H4 (cell line): ENCODE measurements around the gene BCL2L1. TPM values are rescaled to one million over a fixed set of nuclear protein-coding genes. Genes with fewer than 3 reads are reported as not detected.

Experiments
- DNase-seq: peaks from one replicate; pipeline ENCODE4 v3.0.0-alpha.2; 2015; ENCODE audit warnings: low spot score
- total RNA-seq: library from RNA; depleted of rRNA; stranded (reverse); fragments of >200 nt; shearing (Covaris generic); gene quantifications from 2 replicates; pipeline ENCODE4 v1.2.3, GENCODE V29; 2014

The BCL2L1 gene
- total RNA-seq, 1 experiment from 2014 or later: 42.6 TPM

GRCh38 chr20:31723319-31724078 lies 831 bp upstream of the BCL2L1 start:
- DNase-seq: peak; percentile 97

DNA sequence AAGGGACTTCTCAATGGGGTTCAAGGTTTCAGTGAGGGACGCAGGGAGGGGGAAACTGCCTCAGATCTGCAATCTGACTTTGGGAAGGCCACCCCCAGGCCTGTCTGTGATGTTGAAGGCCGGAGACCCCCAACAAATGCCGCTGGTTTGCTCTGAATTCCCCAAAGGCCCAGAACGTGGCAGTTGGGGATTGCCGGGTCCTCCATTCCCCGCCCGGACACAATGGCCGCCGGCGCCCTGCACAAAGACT lies 326 bp upstream of the BCL2L1 start:
- no peak for DNase-seq

DNA sequence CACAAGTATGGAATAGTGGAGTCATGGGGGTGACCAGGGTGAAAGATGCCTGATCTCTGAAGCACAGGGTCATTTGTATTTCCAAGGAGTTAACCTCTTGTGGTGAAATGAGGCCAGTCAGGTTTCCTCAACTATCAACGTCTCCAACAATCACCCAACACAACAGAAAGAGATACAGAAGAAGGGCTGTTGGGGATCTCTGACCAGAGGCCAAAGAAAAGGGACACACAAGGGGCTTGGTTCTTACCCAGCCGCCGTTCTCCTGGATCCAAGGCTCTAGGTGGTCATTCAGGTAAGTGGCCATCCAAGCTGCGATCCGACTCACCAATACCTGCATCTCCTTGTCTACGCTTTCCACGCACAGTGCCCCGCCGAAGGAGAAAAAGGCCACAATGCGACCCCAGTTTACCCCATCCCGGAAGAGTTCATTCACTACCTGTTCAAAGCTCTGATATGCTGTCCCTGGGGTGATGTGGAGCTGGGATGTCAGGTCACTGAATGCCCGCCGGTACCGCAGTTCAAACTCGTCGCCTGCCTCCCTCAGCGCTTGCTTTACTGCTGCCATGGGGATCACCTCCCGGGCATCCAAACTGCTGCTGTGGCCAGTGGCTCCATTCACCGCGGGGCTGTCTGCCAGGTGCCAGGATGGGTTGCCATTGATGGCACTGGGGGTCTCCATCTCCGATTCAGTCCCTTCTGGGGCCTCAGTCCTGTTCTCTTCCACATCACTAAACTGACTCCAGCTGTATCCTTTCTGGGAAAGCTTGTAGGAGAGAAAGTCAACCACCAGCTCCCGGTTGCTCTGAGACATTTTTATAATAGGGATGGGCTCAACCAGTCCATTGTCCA lies 1.0 kb downstream of the BCL2L1 start:
- no peak for DNase-seq

GRCh38 chr20:31720486-31721407 lies 1.9 kb downstream of the BCL2L1 start:
- DNase-seq: no peak

GRCh38 chr20:31719644-31720485 lies 2.8 kb downstream of the BCL2L1 start:
- no peak for DNase-seq

DNA sequence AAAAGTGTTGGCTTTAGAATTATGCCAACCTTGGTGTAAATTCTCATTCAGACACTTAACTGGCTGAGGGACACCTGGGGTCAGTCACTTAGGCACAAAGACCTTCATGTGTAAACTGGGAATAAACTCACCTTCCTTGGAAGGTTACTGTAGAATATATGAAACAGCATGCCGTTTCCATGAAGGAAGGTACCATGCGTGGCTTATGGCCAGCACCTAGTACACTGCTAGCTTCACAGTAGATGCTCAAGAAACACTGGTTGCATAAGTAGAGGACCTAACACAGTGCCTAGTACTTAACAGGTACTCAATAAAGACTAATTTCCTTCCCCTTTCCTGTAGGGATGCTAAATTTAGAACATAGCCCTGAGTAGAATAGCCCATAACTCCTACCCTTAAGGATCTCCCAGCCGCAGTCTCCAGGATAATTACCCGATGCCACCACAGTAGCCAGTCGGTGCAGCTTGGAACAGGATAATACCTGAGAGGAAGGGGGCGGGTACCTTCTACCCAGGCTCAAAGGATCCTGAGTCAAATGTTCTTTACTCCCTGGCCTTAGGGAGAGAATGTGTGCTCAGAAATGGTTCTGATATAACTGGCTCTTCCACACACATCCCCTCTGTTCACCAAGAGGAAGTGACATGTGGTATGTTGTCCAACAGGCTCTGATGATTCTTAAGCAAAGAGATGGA lies 3.6 kb downstream of the BCL2L1 start:
- no peak for DNase-seq

DNA sequence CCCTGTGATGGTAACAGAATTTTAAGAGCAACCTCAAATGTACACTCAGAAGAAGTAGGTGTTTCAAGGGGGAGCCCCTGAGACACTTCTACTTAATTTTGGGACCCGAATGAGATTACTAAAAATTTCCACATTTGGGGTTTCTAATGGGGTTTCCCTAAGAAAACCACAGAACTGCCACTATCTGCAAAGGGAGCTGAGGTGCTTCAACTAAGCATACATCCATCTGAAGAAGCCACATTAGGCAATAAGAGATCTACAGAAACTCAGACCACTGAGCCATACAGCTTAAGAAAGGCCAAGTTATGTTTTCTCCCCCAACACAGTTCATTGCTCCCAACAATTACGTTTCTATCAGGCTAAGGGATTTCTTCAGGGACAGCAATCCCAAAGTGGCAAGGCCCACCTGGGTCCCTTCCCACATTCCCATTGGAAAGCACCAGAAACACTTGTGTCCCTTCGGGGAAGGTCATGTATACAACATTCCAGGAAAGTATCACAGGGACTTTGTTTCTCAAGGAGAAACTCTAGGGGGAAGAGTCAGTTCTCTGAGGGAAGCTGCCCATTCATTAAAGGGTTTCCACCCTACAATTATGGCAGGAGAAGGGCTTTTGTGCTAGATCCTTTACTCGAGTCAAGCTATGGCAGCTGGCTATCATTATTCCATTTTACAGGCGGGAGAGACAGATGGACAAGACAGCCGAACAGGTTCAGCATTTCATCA lies 5.0 kb downstream of the BCL2L1 start:
- no peak for DNase-seq

GRCh38 chr20:31716818-31717477 lies 5.7 kb downstream of the BCL2L1 start:
- DNase-seq: no peak

GRCh38 chr20:31716351-31716750 lies 6.3 kb downstream of the BCL2L1 start:
- DNase-seq: no peak

DNA sequence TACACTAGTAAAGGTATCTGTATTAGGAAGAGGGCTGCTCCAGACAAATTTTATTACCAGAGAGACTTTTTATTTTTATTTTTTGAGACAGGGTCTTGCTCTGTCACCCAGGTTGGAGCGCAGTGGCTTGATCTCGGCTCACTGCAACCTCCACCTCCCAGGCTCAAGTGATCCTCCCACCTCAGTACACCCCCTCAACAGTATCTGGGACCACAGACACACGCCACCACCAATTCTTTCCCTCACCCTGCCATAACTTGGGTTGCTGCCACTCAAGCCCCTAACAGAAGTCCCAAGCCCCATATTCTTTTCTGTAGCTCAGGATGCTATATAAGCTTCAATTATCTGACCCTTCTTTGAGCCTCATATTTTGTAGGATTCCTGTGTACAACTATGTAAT lies 6.9 kb downstream of the BCL2L1 start:
- no peak for DNase-seq

- DNase-seq: peak; percentile 92
Measured at GRCh38 chr20:31713312-31714273, 9.1 kb downstream of the BCL2L1 start.

DNA sequence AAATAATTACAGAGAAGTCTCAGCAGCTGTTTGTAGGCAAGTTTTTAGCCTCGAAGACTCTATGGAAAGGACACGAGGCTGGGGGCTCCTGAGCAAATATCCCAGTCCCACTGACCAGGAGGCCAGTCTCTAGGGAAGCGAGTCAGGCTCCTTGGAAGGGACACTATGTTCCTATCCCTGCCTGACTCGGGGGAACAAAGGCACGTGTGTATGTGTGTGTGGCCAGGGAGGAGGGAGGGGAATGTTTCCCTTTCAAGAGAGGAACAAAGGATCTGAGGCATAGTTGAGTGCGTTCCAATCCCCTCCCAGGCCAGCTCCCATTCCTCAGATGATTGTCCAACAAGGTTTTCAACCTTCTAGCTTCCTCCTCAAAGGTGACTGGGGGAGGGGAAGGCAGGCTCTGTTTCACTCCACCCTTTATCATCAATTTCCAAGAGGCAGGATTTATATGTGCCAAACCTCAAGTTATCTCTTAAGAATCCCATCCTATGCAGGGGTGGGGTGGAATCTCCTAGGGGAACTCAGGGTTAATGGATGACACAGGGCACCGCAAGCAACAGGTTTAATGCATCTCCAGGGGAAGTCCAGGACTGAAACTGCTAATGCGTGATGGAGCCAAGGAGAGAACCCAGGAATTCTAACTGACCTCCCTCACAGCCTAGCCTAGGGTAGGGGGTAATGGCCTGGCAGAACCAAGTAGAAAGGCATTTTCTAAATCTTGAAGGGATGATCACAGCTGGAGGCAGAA lies 9.9 kb downstream of the BCL2L1 start:
- peak; percentile 86 for DNase-seq

DNA sequence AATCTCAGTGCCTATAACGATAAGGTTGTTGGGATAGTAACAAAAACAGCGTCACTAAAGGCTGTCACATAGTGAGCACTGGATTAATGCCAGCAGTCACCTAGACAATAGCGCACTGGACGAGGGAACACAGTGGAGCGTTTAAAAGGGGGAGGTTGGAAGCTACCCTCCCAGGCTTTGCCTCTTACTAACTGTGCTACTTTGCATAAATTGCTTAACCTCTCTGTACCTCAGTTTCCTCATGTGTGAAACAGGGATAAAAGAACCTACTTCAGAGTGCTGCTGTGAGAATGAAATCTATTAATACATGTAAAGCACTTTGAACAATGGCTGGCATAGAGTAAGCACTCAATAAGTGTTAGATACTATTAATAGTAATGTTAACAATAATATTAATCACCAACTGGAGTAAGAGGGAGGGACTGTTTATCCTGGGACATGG lies 10.5 kb downstream of the BCL2L1 start:
- DNase-seq: no peak

DNA sequence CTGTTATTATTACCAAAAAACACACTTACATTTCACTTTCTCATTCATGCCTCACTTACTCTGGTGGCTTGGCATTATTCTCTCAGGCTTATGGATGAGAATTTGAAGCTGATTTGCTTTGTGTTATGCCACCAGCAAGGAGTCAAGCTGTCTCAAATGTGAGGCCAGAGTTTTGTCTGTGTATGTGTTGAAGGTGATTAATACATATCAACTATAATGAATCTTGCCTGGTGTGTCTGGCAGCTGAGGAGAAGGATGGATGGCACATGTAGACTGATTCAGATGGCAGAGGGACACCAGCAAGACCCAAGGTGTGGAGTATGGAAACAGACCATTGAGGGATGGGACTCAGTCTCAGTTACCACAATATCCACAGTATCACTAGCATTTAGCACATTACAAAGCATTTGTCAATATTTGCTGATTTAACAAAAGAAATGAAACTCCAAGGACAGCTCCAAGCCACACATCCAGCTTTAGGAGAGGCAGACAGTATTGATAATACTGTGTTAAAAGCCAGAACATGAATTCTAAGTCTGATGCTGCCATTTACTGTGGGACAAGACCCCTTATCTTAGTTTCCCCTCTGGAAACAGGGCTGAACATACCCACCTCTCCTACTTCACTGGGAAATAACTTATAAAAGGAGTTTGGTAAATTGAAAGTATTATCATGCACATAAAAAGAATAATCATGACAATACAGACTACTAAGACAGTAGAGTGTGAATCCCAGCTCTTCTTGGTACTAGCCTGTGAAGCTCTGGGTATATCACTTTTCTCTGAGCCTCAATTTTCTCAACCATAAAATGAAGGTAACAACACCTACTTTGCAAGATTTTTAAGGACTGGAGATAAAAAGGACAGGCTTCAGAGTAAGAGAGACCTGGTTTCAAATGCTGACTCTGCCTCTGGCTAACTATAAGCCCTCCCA lies 11.2 kb downstream of the BCL2L1 start:
- DNase-seq: no peak

DNA sequence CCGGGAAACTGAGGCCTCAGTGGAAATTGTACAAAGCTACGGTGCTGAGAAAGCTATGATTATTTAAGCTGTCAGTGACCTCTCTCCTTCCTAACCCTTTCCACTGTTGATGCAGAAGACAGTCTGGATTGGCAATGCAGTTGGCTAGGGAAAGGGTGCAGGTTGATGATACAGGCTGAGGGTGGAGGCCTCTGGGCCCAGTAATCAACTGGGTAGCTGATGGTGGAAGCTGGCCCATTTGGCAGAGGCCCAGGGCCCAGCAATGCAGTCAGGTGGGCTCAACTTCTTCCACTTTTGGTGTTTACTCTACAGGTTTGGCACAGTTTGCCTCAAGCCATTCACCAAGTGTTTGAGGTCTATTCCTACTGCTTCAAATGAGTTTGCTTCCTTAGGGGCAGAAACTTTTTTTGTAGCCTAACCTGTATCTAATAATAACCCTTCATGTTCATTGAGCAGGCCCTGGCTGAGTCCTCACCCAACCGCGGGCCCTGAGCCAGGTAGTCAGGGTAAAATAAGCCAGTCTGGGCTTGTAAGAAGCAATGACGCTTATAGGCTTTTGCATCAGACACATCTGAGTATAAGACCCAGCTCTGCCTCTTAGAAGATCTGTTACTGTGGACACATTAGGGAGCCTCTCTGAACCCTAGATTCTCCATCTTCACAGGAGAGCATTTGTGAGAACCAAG lies 12.1 kb downstream of the BCL2L1 start:
- DNase-seq: no peak

DNA sequence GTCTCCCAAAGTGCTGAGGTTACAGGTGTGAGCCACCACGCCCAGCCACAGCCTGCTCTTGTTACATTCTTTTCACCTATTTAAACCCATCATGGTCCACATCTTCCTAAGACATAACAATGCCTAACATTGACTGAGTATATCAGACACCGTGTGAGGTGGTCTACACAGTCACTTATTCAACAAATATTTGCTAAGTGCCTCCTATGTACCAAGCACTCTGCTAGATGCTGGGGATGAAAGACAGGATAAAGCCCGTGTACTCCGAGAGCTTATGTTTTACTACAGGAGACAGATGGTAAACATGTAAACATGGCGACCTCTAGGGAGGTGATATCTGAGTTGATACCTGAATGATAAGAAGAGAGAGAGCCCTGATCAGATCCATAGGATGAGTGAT lies 12.7 kb downstream of the BCL2L1 start:
- no peak for DNase-seq
